ENCODE results near the gene MARCHF6. TPM values are rescaled to one million over a fixed set of nuclear protein-coding genes. Genes with fewer than 3 reads are reported as not detected.

Gene MARCHF6
- total and polyA plus RNA-seq, 9 of the 15 experiments (the other 6 are each of a cell fraction or from before 2014, with no cell fraction given) = 74.1 to 456 (median 116) TPM

DNA sequence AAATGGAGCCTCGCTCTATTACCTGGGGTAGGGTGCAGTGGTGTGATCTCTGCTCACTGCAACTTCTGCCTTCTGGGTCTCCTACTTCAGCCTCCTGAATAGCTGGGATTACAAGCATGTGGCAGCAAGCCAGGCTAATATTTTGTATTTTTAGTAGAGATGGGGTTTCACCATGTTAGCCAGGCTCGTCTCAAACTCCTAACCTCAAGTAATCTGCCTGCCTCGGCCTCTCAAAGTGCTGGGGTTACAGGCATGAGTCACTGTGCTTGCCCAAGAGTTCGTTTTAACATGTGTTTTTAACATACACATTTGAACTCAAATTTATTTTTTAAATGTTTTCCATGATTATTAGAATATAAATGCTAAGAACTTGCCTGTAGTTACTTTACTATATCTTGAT is 34.2 kb downstream of the MARCHF6 start:
- Histone ChIP-seq H3K27ac (ENCODE audit: extremely low read depth, low read depth, low read length) (no peak overlapping the region), H3K4me3 (no peak overlapping the region), H3K9me1 (ENCODE audit: control insufficient read depth, insufficient read depth, low read length) (no peaks in the 10 kb centered on the region), H3K4me1 (replicated peaks in 1 of 2; ENCODE audit: control insufficient read depth in 2 of 2, insufficient read depth in 2 of 2, low read length in 2 of 2) (no peaks in the 10 kb centered on the region), H3K27me3 (ENCODE audit: control insufficient read depth in 2 of 2, insufficient read depth in 2 of 2, low read length in 2 of 2) (no peaks in the 10 kb centered on the region), H3K79me2 (ENCODE audit: control insufficient read depth, insufficient read depth, low read length) (peaks cover 56% of the 10 kb centered on the region), H3K36me3 (ENCODE audit: control insufficient read depth, insufficient read depth, low read length) (peaks cover 99% of the 10 kb centered on the region), H4K20me1 (replicated peaks; ENCODE audit: control insufficient read depth, insufficient read depth, low read length) (no peaks in the 10 kb centered on the region), H3K9me3 (replicated peaks; ENCODE audit: control insufficient read depth, insufficient read depth, low read depth, low read length) (no peaks in the 10 kb centered on the region), H2AFZ (ENCODE audit: low read depth, low read length) (no peak overlapping the region), H3K9ac (ENCODE audit: insufficient read depth in 1 of 2, low read depth in 2 of 2, low read length in 2 of 2) (no peak overlapping the region), H3K4me2 (ENCODE audit: insufficient read depth, low read length) (no peak overlapping the region)
- intact Hi-C loops (cut with micrococcal nuclease) (no loop called here), in situ Hi-C loops (cut with MboI) (no loop called here)
- no TSS peak for BruUV-seq (replicated peaks)
- POLR2A ChIA-PET = no interaction called here
- ATAC-seq (no peak; the same call in 2 of the 3 replicates), DNase-seq (ENCODE audit: extremely low read depth in 1 of 4, low spot score in 3 of 4) (no peak), FAIRE-seq (no peak)
- TF ChIP-seq STAT5B (CRISPR knock-in tag; IDR thresholded peaks at IDR 0.05) (no peak), POLR2H (tag; IDR thresholded peaks at IDR 0.05; ENCODE audit: low read depth) (0 out of 2 replicates have a peak, but pooled peaks have one; percentile 11)
- TF ChIP-seq, protein P1, sequence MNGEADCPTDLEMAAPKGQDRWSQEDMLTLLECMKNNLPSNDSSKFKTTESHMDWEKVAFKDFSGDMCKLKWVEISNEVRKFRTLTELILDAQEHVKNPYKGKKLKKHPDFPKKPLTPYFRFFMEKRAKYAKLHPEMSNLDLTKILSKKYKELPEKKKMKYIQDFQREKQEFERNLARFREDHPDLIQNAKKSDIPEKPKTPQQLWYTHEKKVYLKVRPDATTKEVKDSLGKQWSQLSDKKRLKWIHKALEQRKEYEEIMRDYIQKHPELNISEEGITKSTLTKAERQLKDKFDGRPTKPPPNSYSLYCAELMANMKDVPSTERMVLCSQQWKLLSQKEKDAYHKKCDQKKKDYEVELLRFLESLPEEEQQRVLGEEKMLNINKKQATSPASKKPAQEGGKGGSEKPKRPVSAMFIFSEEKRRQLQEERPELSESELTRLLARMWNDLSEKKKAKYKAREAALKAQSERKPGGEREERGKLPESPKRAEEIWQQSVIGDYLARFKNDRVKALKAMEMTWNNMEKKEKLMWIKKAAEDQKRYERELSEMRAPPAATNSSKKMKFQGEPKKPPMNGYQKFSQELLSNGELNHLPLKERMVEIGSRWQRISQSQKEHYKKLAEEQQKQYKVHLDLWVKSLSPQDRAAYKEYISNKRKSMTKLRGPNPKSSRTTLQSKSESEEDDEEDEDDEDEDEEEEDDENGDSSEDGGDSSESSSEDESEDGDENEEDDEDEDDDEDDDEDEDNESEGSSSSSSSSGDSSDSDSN (IDR thresholded peaks at IDR 0.05; ENCODE audit: borderline replicate concordance in 1 of 2, low read depth in 2 of 2, low read length in 2 of 2) = no peak
- TF ChIP-seq, protein P2, sequence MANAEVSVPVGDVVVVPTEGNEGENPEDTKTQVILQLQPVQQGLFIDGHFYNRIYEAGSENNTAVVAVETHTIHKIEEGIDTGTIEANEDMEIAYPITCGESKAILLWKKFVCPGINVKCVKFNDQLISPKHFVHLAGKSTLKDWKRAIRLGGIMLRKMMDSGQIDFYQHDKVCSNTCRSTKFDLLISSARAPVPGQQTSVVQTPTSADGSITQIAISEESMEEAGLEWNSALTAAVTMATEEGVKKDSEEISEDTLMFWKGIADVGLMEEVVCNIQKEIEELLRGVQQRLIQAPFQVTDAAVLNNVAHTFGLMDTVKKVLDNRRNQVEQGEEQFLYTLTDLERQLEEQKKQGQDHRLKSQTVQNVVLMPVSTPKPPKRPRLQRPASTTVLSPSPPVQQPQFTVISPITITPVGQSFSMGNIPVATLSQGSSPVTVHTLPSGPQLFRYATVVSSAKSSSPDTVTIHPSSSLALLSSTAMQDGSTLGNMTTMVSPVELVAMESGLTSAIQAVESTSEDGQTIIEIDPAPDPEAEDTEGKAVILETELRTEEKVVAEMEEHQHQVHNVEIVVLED (CRISPR knock-in tag; IDR thresholded peaks at IDR 0.05) = no peak
- WGBS (ENCODE audit: insufficient coverage, low coverage, missing lambda C conversion rate) = 82% methylated on average over 4 of the region's 4 CpGs
- CTCF ChIA-PET (ENCODE audit: low intra/inter-chr PET ratio) = interaction anchor here (0.7 kb wide), 1 partner anchor 114 kb away, joined by 3 read pairs; no protein-coding TSS in a partner anchor
